Dendritic cell treated with granulocyte-macrophage colony-stimulating factor and Interleukin-4, amounts not matched to agents 40 ng/mL and 50 ng/mL, for 4 days (primary cell): ENCODE data around the gene UNC5B.

Experiments used
- H3K27ac Mint-ChIP-seq: one replicate; pipeline ENCODE4 v1.8.0; 2022; ENCODE audit warnings: mild to moderate bottlenecking, mixed read lengths
- H3K27me3 Mint-ChIP-seq: one replicate; pipeline ENCODE4 v1.8.0; 2022; ENCODE audit warnings: mild to moderate bottlenecking, mixed read lengths
- H3K36me3 Mint-ChIP-seq: one replicate; pipeline ENCODE4 v1.8.0; 2022; ENCODE audit warnings: low read depth, mixed read lengths
- H3K4me1 Mint-ChIP-seq: one replicate; pipeline ENCODE4 v1.8.0; 2022; ENCODE audit warnings: low read depth, mixed read lengths
- H3K4me3 Mint-ChIP-seq: one replicate; pipeline ENCODE4 v1.8.0; 2022; ENCODE audit warnings: mild to moderate bottlenecking, moderate library complexity, mixed read lengths
- H3K9me3 Mint-ChIP-seq: one replicate; pipeline ENCODE4 v1.8.0; 2022; ENCODE audit warnings: mixed read lengths
- intact Hi-C: fragments of 100-400 bp; cut with micrococcal nuclease; formaldehyde crosslinking; loops from one replicate; pipeline ENCODE4 v1.15.0; 2022

The UNC5B gene

GRCh38 chr10:71221586-71222202 lies 9.3 kb downstream of the UNC5B start:
- Mint-ChIP-seq H3K9me3 (no peaks in the 10 kb centered on the region), H3K27ac (no peak overlapping the region), H3K27me3 (peaks cover 56% of the 10 kb centered on the region), H3K4me1 (peaks cover 13% of the 10 kb centered on the region), H3K36me3 (no peaks in the 10 kb centered on the region), H3K4me3 (no peak overlapping the region)
- intact Hi-C loops, result no loop called here

GRCh38 chr10:71222601-71223346 lies 10.4 kb downstream of the UNC5B start:
- H3K36me3 Mint-ChIP-seq, result no peaks in the 10 kb centered on the region
- peaks cover 49% of the 10 kb centered on the region for H3K27me3 Mint-ChIP-seq
- no peak overlapping the region for H3K4me3 Mint-ChIP-seq

GRCh38 chr10:71223347-71224058 lies 11.1 kb downstream of the UNC5B start:
- Mint-ChIP-seq H3K4me3 (no peak overlapping the region), H3K36me3 (no peaks in the 10 kb centered on the region), H3K27me3 (peaks cover 42% of the 10 kb centered on the region), H3K27ac (no peak overlapping the region), H3K9me3 (no peaks in the 10 kb centered on the region), H3K4me1 (no peaks in the 10 kb centered on the region)
- intact Hi-C loops, result no loop called here

More at GRCh38 chr10:71222601-71223346, 10.4 kb downstream of the UNC5B start:
- H3K27ac Mint-ChIP-seq, result no peak overlapping the region
- H3K9me3 Mint-ChIP-seq, result no peaks in the 10 kb centered on the region
- H3K4me1 Mint-ChIP-seq, result peaks cover 6% of the 10 kb centered on the region
- intact Hi-C loops, result no loop called here

- Mint-ChIP-seq H3K4me3 (no peak overlapping the region), H3K27ac (no peak overlapping the region), H3K9me3 (no peaks in the 10 kb centered on the region), H3K4me1 (peaks cover 8% of the 10 kb centered on the region), H3K36me3 (no peaks in the 10 kb centered on the region), H3K27me3 (peaks cover 28% of the 10 kb centered on the region)
- intact Hi-C loops, result no loop called here
These were observed 13.1 kb downstream of the UNC5B start for GRCh38 chr10:71225291-71226058.

- intact Hi-C loops, result no loop called here
- peaks cover 36% of the 10 kb centered on the region for H3K4me1 Mint-ChIP-seq
- no peaks in the 10 kb centered on the region for H3K36me3 Mint-ChIP-seq
- H3K4me3 Mint-ChIP-seq, result no peak overlapping the region
- no peak overlapping the region for H3K27ac Mint-ChIP-seq
- H3K27me3 Mint-ChIP-seq, result peaks cover 15% of the 10 kb centered on the region
- H3K9me3 Mint-ChIP-seq, result no peaks in the 10 kb centered on the region
These were observed 16.7 kb downstream of the UNC5B start for GRCh38 chr10:71228875-71229675.

DNA sequence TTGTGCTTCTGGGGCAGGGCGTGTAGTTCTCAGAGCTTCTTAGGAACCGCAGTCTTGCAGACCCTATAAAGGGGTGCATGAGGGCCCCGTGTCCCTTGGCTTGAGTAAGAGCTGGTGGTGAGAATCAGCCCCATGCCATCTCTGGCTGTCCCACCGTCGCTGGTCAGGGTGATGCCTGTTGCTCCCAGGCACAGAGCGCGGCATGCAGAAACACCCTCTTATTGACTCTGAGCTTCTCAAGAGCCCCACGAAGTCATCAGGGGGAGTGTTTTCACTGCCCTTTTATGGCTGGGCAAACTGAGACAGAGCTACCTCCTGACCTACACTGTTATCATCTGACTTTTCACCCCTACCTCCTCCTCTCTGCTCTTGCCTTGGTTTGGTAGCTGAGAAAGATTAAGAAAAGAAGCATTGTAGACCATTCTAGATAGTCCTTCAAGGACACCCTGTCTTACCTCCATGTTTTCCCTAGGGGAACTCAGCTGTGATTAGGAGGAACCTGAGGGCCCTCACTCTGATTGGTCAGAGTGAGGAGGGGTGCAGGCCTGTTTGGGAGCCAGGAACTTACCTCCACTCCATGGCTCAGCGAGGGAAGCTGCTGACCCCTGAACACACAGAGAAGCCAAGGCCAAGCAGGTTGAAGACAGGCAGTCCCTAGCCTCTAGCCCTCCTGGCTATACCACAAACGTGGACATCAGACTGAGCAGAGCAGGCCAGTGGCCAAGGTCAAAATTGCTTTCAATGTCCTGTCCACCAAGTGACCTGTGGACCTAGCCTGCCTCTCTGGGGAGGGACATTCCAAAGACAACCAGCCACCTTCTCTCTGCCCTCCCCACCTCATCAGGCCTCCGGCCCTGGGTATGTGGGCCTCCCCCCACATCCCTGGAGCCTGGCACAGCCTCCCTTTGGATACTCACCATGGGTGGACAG lies 17.6 kb downstream of the UNC5B start:
- no peak overlapping the region for H3K4me3 Mint-ChIP-seq
- intact Hi-C loops, result no loop called here
- no peak overlapping the region for H3K27ac Mint-ChIP-seq
- H3K27me3 Mint-ChIP-seq, result peaks cover 15% of the 10 kb centered on the region
- peaks cover 45% of the 10 kb centered on the region for H3K4me1 Mint-ChIP-seq
- no peaks in the 10 kb centered on the region for H3K9me3 Mint-ChIP-seq
- no peaks in the 10 kb centered on the region for H3K36me3 Mint-ChIP-seq

GRCh38 chr10:71230656-71231025 lies 18.3 kb downstream of the UNC5B start:
- no peaks in the 10 kb centered on the region for H3K36me3 Mint-ChIP-seq
- peaks cover 51% of the 10 kb centered on the region for H3K4me1 Mint-ChIP-seq
- H3K27me3 Mint-ChIP-seq, result peaks cover 10% of the 10 kb centered on the region
- intact Hi-C loops, result no loop called here
- no peak overlapping the region for H3K4me3 Mint-ChIP-seq
- H3K27ac Mint-ChIP-seq, result no peak overlapping the region
- H3K9me3 Mint-ChIP-seq, result no peaks in the 10 kb centered on the region

DNA sequence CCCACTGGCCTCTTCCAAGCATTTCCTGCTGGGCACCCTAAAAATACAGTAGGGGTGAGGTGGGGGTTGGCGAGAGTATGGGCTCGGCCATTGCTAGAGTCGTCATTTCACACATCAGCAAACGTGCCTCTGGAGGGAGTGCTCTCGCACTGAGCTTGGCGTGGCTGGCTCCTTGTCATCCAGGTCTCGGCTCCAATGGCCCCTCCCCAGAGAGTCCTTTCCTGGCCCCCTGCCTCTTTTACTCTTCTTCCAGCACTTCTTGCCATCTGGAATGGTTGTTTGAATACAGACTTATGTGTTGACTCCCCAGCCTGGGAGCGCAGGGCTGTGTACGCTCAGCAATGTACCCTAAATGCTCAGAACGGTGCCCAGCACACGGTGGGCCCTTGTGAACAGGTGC lies 18.8 kb downstream of the UNC5B start:
- intact Hi-C loops, result no loop called here
- Mint-ChIP-seq H3K36me3 (no peaks in the 10 kb centered on the region), H3K9me3 (no peaks in the 10 kb centered on the region), H3K4me3 (no peak overlapping the region), H3K27ac (no peak overlapping the region), H3K4me1 (peaks cover 57% of the 10 kb centered on the region), H3K27me3 (peaks cover 7% of the 10 kb centered on the region)

DNA sequence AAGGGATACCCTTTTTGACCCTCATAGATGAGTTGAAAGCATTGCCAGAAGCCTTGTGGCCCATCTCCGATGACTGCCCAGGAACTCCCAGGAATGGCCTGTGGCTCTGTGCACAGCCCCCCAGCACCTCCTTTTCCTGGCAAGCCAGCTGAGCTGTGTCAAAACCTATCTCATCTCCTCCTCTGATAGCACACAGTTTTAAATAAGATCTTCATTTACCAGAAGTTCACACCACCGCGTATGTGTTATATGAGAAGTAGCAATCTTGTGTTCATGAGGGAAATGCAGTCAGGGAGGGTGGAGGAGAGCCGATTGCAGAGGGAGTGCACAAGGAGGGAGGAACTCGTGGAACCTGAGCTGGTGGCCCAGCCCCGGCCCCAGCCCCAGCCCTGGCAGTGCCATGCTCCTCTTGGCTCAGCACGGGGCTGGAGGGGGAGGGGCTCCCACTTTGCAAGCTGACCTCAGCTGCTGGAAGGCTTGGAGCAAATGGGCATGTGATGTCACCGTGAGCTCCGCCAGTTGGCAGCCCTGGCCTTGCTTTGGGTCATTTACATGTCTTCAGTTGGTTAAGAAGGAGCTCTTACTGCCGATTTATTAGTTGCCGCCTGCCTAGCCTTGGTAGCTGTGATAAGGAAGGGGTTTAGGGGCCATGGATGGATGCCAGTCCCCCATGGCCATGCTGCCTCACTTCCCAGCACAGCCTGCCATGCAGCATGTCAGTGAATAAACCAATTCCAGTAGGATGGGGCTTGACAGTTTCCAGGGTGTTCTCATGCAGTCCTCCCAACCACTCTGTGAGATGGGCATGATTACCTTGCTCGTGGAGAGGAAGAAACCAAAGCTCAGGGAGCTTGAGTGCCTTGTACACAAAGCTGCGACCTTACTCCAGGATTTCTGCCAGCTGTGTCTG lies 20.0 kb downstream of the UNC5B start:
- Mint-ChIP-seq H3K27ac (no peak overlapping the region), H3K4me1 (peaks cover 65% of the 10 kb centered on the region)

GRCh38 chr10:71233482-71233892 lies 21.1 kb downstream of the UNC5B start:
- Mint-ChIP-seq H3K27me3 (peaks cover 3% of the 10 kb centered on the region), H3K9me3 (no peaks in the 10 kb centered on the region), H3K27ac (peak overlapping the region; percentile 60), H3K36me3 (no peaks in the 10 kb centered on the region), H3K4me1 (peaks cover 65% of the 10 kb centered on the region), H3K4me3 (no peak overlapping the region)
- intact Hi-C loops, result no loop called here

More for the DNA sequence above, 20.0 kb downstream of the UNC5B start:
- peaks cover 5% of the 10 kb centered on the region for H3K27me3 Mint-ChIP-seq
- H3K4me3 Mint-ChIP-seq, result no peak overlapping the region
- H3K36me3 Mint-ChIP-seq, result no peaks in the 10 kb centered on the region
- H3K9me3 Mint-ChIP-seq, result no peaks in the 10 kb centered on the region
- intact Hi-C loops, result no loop called here

- H3K4me1 Mint-ChIP-seq, result peaks cover 65% of the 10 kb centered on the region
- H3K9me3 Mint-ChIP-seq, result no peaks in the 10 kb centered on the region
- intact Hi-C loops, result loop anchor here (2.0 kb wide), 1 partner anchor 21 kb away; the partner anchor contains the start of gene UNC5B
- H3K36me3 Mint-ChIP-seq, result no peaks in the 10 kb centered on the region
- H3K4me3 Mint-ChIP-seq, result peak overlapping the region; percentile 5
- peaks cover 3% of the 10 kb centered on the region for H3K27me3 Mint-ChIP-seq
- H3K27ac Mint-ChIP-seq, result peak overlapping the region; percentile 60
These were observed 21.9 kb downstream of the UNC5B start for GRCh38 chr10:71234004-71234894.
